ENCODE results near the gene PTPRO.
"Not testable (repeated sequence)": the region's sequence is repeated elsewhere in the genome, so short reads cannot be mapped to it uniquely, and the experiment has no call there.

PTPRO gene

DNA sequence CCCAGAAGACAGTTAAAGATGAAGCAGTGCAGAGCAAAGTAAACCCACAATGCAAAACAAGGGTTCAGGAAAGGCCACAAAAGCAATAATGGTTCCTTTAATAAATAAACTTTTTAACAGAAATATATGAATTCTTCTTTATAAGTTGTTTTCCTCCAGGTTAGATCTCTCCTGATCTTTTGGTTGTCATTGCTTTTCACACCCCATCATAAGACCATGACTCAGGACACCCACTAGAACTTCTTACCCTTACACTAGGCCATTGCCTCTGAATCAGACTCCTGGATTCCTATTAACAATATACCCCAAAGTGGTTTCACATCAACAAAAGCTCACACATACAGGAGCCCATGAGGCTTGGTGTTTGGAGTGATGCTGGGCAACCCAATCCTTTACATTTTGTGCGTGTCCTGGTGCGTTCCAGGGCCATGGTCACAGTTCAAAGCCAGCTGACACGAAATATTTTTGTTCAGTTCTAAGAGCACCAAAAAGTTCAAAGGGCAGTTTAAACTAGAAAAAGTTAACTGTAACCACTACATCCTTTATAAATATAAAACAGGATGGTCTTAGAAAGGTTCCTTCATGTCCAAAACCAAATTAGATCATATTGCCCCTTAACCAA, 279.9 kb downstream of the PTPRO start:
- DNase-seq (ENCODE audit: low read depth, low spot score), result no peak

- DNase-seq (ENCODE audit: low read depth, low spot score), result no peak
These were observed 281.3 kb downstream of the PTPRO start for GRCh38 chr12:15603474-15604085.

DNA sequence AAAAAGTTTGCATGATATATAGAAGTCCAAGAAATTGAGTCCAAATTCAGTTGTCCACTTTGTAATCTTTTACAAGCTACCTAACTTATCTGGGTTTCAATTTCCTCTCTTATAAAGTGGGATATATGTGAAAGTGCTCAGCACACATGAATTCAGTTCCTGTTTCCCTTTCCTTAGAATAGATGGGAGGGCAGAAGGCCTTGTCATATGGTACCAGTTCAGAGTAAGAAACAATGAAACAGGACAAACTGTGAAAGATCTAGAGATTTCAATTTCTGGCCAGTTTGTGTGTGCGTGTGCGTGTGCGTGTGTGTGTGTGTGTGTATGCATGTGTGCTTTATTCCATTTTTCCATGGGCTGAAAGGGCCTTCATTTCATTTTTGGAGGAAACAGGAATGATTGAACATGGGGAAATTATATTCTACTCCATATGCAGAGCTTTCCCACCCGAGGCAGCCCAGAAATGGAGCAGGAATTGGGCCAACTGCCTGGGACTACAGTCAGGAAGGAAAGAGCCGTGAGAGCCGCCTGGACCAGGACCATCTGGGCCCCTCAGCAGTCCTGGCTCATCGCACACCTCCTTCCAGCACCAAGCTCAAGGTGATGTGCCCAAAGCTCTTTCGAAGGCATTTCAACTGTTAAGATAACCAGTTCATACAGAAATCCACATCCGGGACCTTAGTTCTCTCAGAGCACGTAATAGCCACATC, 283.7 kb downstream of the PTPRO start:
- no peak for DNase-seq (ENCODE audit: low read depth, low spot score)

GRCh38 chr12:15608406-15608805, 286.1 kb downstream of the PTPRO start:
- no peak for DNase-seq (ENCODE audit: low read depth, low spot score)

DNA sequence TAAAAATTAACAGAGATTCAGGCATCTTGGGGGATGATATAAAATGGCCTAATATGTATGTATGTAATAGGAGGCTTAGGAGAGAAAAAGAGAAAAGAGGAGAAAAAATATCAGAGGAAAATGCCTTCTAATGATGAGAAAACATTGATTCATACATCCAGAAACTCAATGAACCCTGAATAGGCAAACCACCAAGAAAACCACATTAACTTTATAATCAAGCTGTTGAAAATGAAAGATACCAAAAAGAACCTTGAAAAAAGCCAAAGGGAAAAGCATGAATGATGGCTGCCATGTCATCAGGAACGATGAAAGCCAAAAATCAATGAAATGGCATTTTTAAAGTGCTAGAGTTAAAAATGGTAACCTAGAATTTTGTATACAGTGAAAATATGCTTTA, 286.6 kb downstream of the PTPRO start:
- DNase-seq (ENCODE audit: low read depth, low spot score), result no peak

GRCh38 chr12:15613981-15614380, 291.7 kb downstream of the PTPRO start:
- no peak for DNase-seq (ENCODE audit: low read depth, low spot score)

DNA sequence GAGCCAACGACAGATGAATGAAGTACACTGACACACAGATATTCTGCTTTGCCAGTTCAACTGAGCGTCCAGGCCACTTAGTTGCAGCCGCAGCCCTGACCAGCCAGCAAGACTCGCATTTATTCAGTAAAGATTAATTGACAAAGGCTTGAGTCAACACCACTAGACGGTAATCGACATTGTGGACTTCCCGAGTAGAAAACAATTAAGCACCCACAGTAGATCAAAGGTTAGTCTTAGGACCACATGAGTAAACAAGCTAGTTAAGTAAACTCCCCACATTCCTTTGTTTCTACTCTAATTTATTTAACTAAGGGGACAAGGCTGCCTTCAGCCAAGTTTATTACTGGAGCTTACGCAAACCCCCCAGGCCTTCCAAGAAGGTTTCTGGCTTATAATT, 294.2 kb downstream of the PTPRO start:
- DNase-seq (ENCODE audit: low read depth, low spot score), result not testable (repeated sequence)

- no peak for DNase-seq (ENCODE audit: low read depth, low spot score)
These were observed 298.6 kb downstream of the PTPRO start for GRCh38 chr12:15620741-15621539.

DNA sequence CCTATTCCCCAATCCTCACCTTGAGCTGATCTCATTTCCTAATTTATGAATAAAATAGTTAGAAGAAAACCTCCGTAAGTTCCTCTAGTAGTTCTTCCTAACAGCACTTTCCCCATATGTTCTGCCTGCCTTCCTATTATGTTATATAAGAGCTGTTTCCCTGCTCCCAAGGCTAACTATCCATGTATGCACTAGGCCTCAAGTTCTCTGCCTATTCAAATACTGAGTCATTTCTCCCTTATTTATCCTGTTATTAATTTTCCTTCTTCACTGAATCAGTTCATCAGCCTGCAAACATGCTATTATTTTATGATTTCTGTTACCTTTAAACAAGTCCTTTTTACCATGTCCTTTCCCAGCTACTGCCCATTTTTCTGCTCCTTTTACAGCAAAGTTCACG, 302.8 kb downstream of the PTPRO start:
- DNase-seq (ENCODE audit: low read depth, low spot score), result no peak

DNA sequence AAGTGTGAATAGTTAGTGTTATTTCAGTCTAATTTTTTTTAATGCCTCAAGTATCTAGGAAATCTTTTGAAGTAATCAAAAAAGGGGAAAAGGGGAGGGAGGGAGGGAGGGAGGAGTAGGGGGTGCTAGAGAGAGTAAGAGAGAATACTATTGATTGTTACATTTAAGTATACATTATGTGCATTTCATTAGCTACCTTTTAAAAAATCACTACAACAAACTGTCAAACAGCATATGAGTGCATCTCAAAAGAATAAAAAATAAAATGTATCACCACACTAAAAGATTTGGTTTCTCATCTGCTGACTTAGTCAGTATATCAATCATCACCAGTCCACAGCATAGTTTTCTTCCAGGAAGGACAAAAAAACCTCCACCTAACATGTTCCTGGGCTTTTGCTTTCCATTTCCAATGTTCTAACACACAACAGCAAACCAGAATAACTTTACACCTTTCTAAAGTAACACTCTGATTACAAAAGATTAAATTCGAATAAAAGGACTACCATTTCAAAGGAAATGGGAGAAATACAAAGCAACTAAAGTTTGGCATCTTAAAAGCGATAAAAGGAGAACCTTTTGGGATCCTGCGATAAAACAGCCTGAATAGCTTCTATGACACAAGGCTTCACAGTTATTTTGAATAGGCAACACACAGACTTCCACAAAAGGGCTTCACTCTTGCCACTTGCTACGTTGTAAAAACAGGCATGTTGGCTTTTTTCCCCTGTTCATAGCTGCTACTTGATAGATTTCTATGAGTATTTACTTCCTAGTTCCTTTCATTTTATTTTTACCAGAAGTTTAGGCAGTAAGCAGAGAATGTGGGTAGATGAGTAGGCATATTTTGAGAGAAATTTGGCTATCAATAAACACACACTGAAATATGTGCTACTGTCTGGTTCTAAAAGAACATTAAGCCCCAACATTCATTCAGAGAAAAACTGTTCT, 306.0 kb downstream of the PTPRO start:
- no peak for DNase-seq (ENCODE audit: low read depth, low spot score)

DNA sequence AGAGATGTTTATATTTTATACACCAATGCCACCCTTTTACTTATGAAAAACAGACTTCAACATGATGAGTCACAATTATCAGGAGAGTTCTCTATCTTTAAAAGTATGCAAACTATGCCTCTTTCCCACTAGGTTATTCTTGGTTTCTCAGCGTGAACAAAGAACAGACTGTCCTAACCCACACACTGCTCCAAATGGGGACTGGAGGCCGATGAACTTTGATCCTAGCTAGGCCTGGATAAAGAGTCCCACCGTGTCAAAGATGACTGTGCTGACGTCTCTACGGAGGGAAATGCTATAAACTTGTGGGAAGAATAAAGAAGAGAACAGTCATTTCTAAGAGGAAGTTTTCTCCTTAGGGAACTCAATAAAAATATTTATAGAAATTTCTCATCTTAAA, 306.8 kb downstream of the PTPRO start:
- DNase-seq (ENCODE audit: low read depth, low spot score), result peak; percentile 97

- no peak for DNase-seq (ENCODE audit: low read depth, low spot score)
These were observed 307.5 kb downstream of the PTPRO start for GRCh38 chr12:15629761-15630160.

DNA sequence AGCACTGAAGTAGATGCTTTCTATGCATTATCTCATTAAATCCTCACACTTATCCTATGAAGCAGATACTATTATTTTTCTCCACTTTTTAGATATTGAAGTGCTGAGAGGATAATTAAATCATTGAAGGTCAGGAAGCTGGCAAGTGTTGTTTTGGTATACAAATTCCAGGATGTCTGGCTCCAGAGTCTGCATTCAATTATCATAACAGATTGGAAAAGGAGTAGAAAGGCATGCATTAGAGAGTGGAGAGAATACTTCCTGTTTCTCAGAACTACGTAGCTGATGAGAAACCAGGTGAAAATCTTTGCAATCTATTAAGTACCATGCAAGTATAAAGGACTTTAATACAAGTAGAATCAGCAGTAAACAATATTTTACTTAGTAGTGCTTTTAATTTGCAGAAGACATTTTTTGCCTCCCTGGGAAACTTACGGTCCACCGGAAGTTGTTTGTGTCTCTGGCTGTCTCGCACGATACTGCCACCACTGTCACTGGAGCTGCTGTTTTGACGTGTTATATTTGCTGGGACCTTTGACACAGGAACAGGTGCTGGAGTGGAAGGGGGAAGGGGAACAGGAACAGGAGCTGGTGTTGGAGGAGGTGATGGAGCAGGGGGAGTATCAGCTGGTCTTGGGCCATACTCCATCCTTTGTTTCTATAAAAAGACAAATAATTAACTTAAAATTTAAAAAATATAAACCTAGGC, 308.9 kb downstream of the PTPRO start:
- DNase-seq (ENCODE audit: low read depth, low spot score), result no peak

- DNase-seq (ENCODE audit: low read depth, low spot score), result no peak
These were observed 310.4 kb downstream of the PTPRO start for GRCh38 chr12:15632708-15633107.

GRCh38 chr12:15633201-15633600, 310.9 kb downstream of the PTPRO start:
- DNase-seq (ENCODE audit: low read depth, low spot score), result no peak

DNA sequence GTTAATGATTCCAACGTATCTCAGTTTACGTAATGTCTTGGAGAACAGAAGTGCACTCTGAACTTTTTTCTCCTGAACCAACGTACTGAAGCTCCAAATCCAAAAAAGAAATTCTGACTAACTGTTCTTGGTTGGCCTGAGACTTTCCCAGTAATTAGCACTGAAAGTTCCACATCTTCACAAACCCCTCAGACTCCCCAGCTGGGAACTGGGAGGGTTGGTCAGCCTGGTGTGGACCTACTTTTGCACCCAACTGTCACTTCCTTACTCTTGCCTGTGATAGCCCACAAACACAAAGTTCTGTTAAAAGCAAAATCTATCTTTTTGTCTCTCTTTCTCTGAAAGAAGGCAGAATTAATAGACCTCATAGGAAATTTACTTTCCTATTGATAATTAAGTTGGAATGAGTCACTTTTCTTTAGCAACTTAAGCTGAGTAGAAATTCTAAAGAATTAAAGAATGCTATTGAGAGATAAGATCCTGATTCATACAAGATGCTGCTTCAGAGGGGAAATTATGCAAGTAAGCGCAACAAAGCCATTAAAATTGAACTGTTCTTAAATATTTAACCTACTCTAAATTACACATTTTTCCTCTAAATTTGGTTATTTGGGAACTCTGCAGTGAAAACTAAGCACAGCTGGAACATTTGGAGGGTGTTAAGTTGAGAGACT, 311.8 kb downstream of the PTPRO start:
- DNase-seq (ENCODE audit: low read depth, low spot score), result no peak

DNA sequence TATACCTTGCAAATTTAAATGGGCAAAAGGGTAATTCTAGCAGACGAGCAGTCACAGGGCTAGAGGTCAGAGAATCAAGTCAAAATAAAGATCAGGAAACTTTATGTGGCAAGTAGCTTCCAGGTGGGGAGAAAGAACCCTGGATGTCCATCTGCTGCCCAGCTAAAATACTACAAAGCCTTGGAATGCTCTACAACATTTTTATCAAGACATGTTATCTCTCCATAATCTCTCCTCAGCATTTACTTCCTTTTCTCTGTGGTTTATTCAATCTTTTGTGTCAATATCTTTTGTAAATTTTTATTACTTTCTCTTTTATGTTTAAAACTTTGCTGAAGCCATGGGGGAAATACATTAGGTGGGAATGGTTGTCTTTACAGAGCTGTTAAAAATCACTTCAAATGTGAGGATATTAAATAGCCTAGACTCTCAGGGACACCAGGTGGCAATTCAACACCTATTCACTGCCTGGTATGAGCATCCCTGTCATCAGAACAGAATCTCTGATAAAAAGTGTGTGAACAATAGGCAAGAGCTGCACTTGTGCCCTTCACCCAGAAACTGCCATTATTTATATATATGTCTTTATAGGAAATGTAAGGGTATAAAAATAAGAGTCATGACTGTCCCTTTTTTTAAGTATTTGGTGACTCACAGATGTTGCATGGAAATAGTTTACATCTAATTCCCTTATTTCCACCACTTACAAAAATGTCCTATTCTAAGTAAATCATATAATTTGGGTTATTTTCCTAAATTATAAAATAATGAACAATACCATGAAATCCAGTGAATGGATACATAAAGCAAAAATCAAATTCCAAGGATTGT, 314.0 kb downstream of the PTPRO start:
- no peak for DNase-seq (ENCODE audit: low read depth, low spot score)

DNA sequence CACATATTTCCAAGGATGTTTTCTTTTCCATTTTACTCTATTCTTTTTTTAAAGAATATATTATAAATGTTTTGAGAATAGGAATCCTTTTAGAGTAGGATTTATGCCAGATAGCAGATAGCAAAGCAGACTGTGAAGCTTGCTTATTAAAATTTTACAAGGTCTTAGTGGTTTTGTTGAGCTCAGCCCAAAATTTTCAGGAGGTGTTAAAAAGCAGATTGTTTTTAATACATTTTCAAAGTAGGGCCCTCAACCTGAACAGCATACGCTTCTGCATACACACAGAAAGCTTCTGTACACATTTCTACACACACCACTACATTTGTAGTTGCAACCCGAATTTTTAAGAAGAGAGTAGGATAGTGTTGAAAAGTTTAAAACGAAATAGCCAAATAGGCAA, 315.9 kb downstream of the PTPRO start:
- DNase-seq (ENCODE audit: low read depth, low spot score), result no peak

- no peak for DNase-seq (ENCODE audit: low read depth, low spot score)
These were observed 322.4 kb downstream of the PTPRO start for GRCh38 chr12:15644700-15645099.

Measured in smooth muscle cell of the brain vasculature (primary cell).